Measurements from ENCODE around the gene NET1.

Gene NET1

GRCh38 chr10:5486853-5487235 is 74.5 kb downstream of the NET1 start:
- no peak for DNase-seq

- no peak for DNase-seq
These were observed 76.2 kb downstream of the NET1 start for GRCh38 chr10:5488272-5489161.

GRCh38 chr10:5490032-5490431 is 77.7 kb downstream of the NET1 start:
- no peak for DNase-seq

- no peak for DNase-seq
These were observed 78.5 kb downstream of the NET1 start for GRCh38 chr10:5490698-5491464.

GRCh38 chr10:5491477-5491876 is 79.1 kb downstream of the NET1 start:
- no peak for DNase-seq

GRCh38 chr10:5492322-5492855 is 80.0 kb downstream of the NET1 start:
- no peak for DNase-seq

- no peak for DNase-seq
These were observed 80.7 kb downstream of the NET1 start for GRCh38 chr10:5492929-5493576.

- DNase-seq = no peak
These were observed 81.3 kb downstream of the NET1 start for GRCh38 chr10:5493691-5494090.

- DNase-seq = no peak
These were observed 82.3 kb downstream of the NET1 start for GRCh38 chr10:5494611-5495010.

GRCh38 chr10:5496261-5497250 is 84.2 kb downstream of the NET1 start:
- DNase-seq = no peak

GRCh38 chr10:5497289-5497688 is 84.9 kb downstream of the NET1 start:
- DNase-seq = no peak

- DNase-seq = no peak
These were observed 85.8 kb downstream of the NET1 start for GRCh38 chr10:5497948-5498730.

- no peak for DNase-seq
These were observed 86.6 kb downstream of the NET1 start for GRCh38 chr10:5498791-5499492.

- no peak for DNase-seq
These were observed 87.3 kb downstream of the NET1 start, which contains the start of gene CALML5 for GRCh38 chr10:5499493-5500140. Gene CALML5, minus strand, starts transcription at chr10:5499570. Its CDS starts 132 bp downstream, at chr10:5499438.

GRCh38 chr10:5500162-5500670 is 87.9 kb downstream of the NET1 start:
- no peak for DNase-seq

- no peak for DNase-seq
These were observed 88.6 kb downstream of the NET1 start for GRCh38 chr10:5500910-5501309.

- DNase-seq = no peak
These were observed 89.7 kb downstream of the NET1 start for GRCh38 chr10:5502061-5502521.

- DNase-seq = no peak
These were observed 90.5 kb downstream of the NET1 start for GRCh38 chr10:5502571-5503476.

Measured in activated CD4-positive, alpha-beta T cell treated with anti-CD3 and anti-CD28 coated beads for 4 hours (primary cell).